A673 (cell line): Measurements from ENCODE around the gene STAMBPL1. TPM values are rescaled to one million over a fixed set of nuclear protein-coding genes. Genes with fewer than 3 reads are reported as not detected.

Experiments
- BruUV-seq: library from RNA; stranded (reverse); fragments of 400-500 nt; replicated peaks from 2 replicates; lab custom pipeline; 2021; lab: Mats Ljungman, UMichigan
- CTCF ChIA-PET: fragments of 300-600 bp; sonication (Branson Sonifier 250); formaldehyde crosslinking; loops from one replicate; lab custom pipeline; 2022; ENCODE audit warnings: antibody characterized with exemption; lab: Charles Lee
- POLR2A ChIA-PET: fragments of 300-600 bp; sonication (Branson Sonifier 250); formaldehyde crosslinking; loops from one replicate; lab custom pipeline; 2022; ENCODE audit warnings: antibody characterized with exemption; ENCODE audit not compliant: low non-redundant PET; lab: Charles Lee
- DNase-seq: peaks from one replicate; pipeline ENCODE4 v3.0.0-alpha.2; 2015; ENCODE audit warnings: low spot score
- H3K27ac ChIP-seq: fragments of 200-600 bp; sonication (generic); 2 replicates; pipeline ENCODE4 v1.5.1; 2016; ENCODE audit warnings: mixed run types, low read depth, mild to moderate bottlenecking, mixed read lengths, antibody characterized with exemption, low read length; ENCODE audit not compliant: poor library complexity, severe bottlenecking
- H3K27me3 ChIP-seq: fragments of 200-600 bp; sonication (generic); replicated peaks from 2 replicates; pipeline ENCODE4 v1.6.1; 2017; ENCODE audit warnings: mixed run types, low read depth, mild to moderate bottlenecking, mixed read lengths, antibody characterized with exemption, low read length; ENCODE audit not compliant: insufficient read depth, poor library complexity
- H3K36me3 ChIP-seq: fragments of 200-600 bp; sonication (generic); 2 replicates; pipeline ENCODE4 v1.6.1; 2016; ENCODE audit warnings: mixed run types, mild to moderate bottlenecking, mixed read lengths, antibody characterized with exemption, low read length; ENCODE audit not compliant: insufficient read depth, poor library complexity, severe bottlenecking
- H3K4me1 ChIP-seq: fragments of 200-600 bp; sonication (generic); 2 replicates; pipeline ENCODE4 v1.6.1; 2017; ENCODE audit warnings: mixed run types, mild to moderate bottlenecking, mixed read lengths, antibody characterized with exemption, low read length; ENCODE audit not compliant: insufficient read depth, poor library complexity, severe bottlenecking
- H3K4me3 ChIP-seq: fragments of 200-600 bp; sonication (generic); 2 replicates; pipeline ENCODE4 v1.5.1; 2016; ENCODE audit warnings: low read depth, mixed run types, mild to moderate bottlenecking, mixed read lengths, low read length; ENCODE audit not compliant: poor library complexity, severe bottlenecking
- H3K9me3 ChIP-seq: fragments of 200-600 bp; sonication (generic); 2 replicates; pipeline ENCODE4 v1.6.1; 2016; ENCODE audit warnings: mixed run types, low read depth, mild to moderate bottlenecking, mixed read lengths, antibody characterized with exemption, low read length; ENCODE audit not compliant: poor library complexity, severe bottlenecking
- CTCF ChIP-seq: fragments of 300-800, 200-600 bp; sonication (generic); conservative IDR thresholded peaks from 2 replicates; pipeline ENCODE4 v1.5.1; 2017; ENCODE audit warnings: low read depth, mild to moderate bottlenecking, antibody characterized with exemption, low read length, moderate library complexity, mixed read lengths
- EZH2 ChIP-seq: fragments of 200-600 bp; sonication (generic); IDR thresholded peaks from 2 replicates; pipeline ENCODE4 v1.6.1; 2017; ENCODE audit warnings: borderline replicate concordance, low read depth, mild to moderate bottlenecking, mixed read lengths, antibody characterized with exemption, low read length; ENCODE audit not compliant: poor library complexity, severe bottlenecking
- intact Hi-C: fragments of 100-400 bp; cut with micrococcal nuclease; formaldehyde crosslinking; loops from one replicate; pipeline ENCODE4 v1.10.0; 2022; ENCODE audit not compliant: unreplicated experiment
- total RNA-seq: library from RNA; stranded (reverse); gene quantifications from 2 replicates; pipeline ENCODE4 v1.2.3, GENCODE V29; 2021

Gene STAMBPL1
- total RNA-seq, 1 experiment from 2014 or later, result 71.8 TPM

GRCh38 chr10:88849234-88849633, 30.8 kb upstream of the STAMBPL1 start:
- TF ChIP-seq CTCF, result no peak
- no peak for TF ChIP-seq EZH2
- intact Hi-C loops, result no loop called here

GRCh38 chr10:88850712-88851111, 29.3 kb upstream of the STAMBPL1 start:
- TF ChIP-seq EZH2 (no peak), CTCF (no peak)
- Histone ChIP-seq H3K4me3 (no peak overlapping the region), H3K27me3 (no peaks in the 10 kb centered on the region), H3K36me3 (no peaks in the 10 kb centered on the region), H3K9me3 (no peaks in the 10 kb centered on the region), H3K4me1 (peaks cover 23% of the 10 kb centered on the region), H3K27ac (no peak overlapping the region)
- POLR2A ChIA-PET, result no interaction called here
- CTCF ChIA-PET, result no interaction called here
- no peak for DNase-seq
- intact Hi-C loops, result no loop called here
- BruUV-seq, result no TSS peak

More at GRCh38 chr10:88849234-88849633, 30.8 kb upstream of the STAMBPL1 start:
- Histone ChIP-seq H3K4me1 (peaks cover 23% of the 10 kb centered on the region), H3K36me3 (no peaks in the 10 kb centered on the region), H3K9me3 (no peaks in the 10 kb centered on the region), H3K27me3 (no peaks in the 10 kb centered on the region), H3K4me3 (no peak overlapping the region), H3K27ac (no peak overlapping the region)
- no TSS peak for BruUV-seq
- POLR2A ChIA-PET, result no interaction called here
- CTCF ChIA-PET, result no interaction called here
- no peak for DNase-seq

- ChIA-PET CTCF (no interaction called here), POLR2A (no interaction called here)
- intact Hi-C loops, result no loop called here
- Histone ChIP-seq H3K4me1 (peaks cover 23% of the 10 kb centered on the region), H3K27ac (no peak within 1 kb of the TSS), H3K4me3 (no peak within 1 kb of the TSS), H3K27me3 (no peaks in the 10 kb centered on the region), H3K9me3 (no peaks in the 10 kb centered on the region), H3K36me3 (no peaks in the 10 kb centered on the region)
- no peak for TF ChIP-seq CTCF
- no peak for TF ChIP-seq EZH2
- no TSS peak for BruUV-seq
- DNase-seq, result no peak
Measured at GRCh38 chr10:88851706-88852105, 28.3 kb upstream of the STAMBPL1 start, which contains the start of gene ANKRD22. ANKRD22 (minus strand) TSS chr10:88851844; CDS start chr10:88851607, 237 bp downstream.
